Calu3 (cell line): ENCODE measurements around the gene ARHGEF10L. TPM values are rescaled to one million over a fixed set of nuclear protein-coding genes. Genes with fewer than 3 reads are reported as not detected.

ENCODE experiments used
- BruUV-seq: library from RNA; stranded (reverse); fragments of 400-500 nt; replicated peaks from 2 replicates; lab custom pipeline; 2021; lab: Mats Ljungman, UMichigan
- CTCF ChIA-PET: fragments of 300-600 bp; sonication (Branson Sonifier 250); formaldehyde crosslinking; loops from one replicate; lab custom pipeline; 2022; ENCODE audit warnings: antibody characterized with exemption; lab: Charles Lee
- DNase-seq: peaks from one replicate; pipeline ENCODE4 v3.0.0; 2022
- H3K27ac Mint-ChIP-seq: one replicate; pipeline ENCODE4 v1.8.0; 2022; ENCODE audit warnings: mixed read lengths; ENCODE audit not compliant: unreplicated experiment
- H3K27me3 Mint-ChIP-seq: one replicate; pipeline ENCODE4 v1.8.0; 2022; ENCODE audit warnings: mixed read lengths; ENCODE audit not compliant: unreplicated experiment
- H3K36me3 Mint-ChIP-seq: one replicate; pipeline ENCODE4 v1.8.0; 2022; ENCODE audit warnings: mild to moderate bottlenecking, moderate library complexity, mixed read lengths; ENCODE audit not compliant: insufficient read depth, unreplicated experiment
- H3K4me1 Mint-ChIP-seq: one replicate; pipeline ENCODE4 v1.8.0; 2022; ENCODE audit warnings: mild to moderate bottlenecking, low read depth, mixed read lengths; ENCODE audit not compliant: unreplicated experiment
- H3K4me3 Mint-ChIP-seq: one replicate; pipeline ENCODE4 v1.8.0; 2022; ENCODE audit warnings: mild to moderate bottlenecking, low read depth, moderate library complexity, mixed read lengths; ENCODE audit not compliant: unreplicated experiment
- H3K9me3 Mint-ChIP-seq: one replicate; pipeline ENCODE4 v1.8.0; 2022; ENCODE audit warnings: low read depth, mixed read lengths; ENCODE audit not compliant: unreplicated experiment
- intact Hi-C: fragments of 100-400 bp; cut with micrococcal nuclease; formaldehyde crosslinking; loops from one replicate; pipeline ENCODE4 v1.10.0; 2022; ENCODE audit not compliant: unreplicated experiment
- total RNA-seq: library from RNA; stranded (reverse); gene quantifications from 2 replicates; pipeline ENCODE4 v1.2.3, GENCODE V29; 2022
- TF ChIP-seq, protein P1 (sequence below): fragments of 200-600 bp; IDR thresholded peaks from one replicate; pipeline ENCODE4 v1.8.0; 2022; ENCODE audit warnings: antibody characterized with exemption; ENCODE audit not compliant: unreplicated experiment

Gene ARHGEF10L
- total RNA-seq, 1 experiment from 2014 or later, result 20.1 TPM

DNA sequence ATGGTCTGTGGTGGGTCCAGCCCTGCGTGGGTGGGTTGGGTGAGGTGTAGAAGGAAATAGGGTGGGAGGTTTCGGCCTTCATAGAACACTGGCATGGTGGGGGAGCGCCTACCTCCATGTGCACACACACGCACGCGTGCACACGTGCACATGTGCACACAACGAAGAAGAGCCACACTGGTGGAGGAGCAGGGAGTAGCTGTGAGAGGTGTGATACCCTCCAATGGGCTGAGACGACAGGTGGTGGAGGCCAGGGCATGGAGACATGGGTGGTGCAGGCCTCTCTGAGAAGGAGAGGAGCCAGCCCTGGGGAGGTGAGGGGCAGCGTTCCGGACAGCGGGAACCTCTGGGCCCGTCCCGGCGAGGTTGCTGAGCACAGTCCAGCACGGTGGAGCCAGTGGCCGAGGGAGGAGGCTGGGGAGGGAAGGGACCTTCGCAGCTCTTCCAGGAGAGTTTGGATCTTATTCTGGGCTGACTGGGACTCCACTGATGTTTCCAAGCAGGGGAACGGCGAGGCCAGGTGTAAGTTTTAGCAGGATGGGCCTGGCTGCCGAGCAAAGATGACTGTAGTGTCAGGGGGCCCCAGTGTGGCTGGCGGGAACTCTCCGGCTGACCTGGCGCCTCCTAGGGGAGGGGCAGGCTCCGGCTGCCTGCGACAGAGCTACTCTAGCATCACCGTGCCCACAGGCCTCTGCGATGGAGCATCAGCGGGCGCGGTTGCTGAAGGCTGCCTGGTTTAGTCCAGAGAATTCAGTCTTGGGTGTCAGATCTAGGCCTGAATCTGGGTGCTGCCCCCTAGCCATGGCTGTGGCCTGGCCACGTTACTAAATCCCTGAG is 107.2 kb downstream of the ARHGEF10L start:
- Mint-ChIP-seq H3K4me3 (no peak overlapping the region), H3K27me3 (no peaks in the 10 kb centered on the region), H3K9me3 (no peaks in the 10 kb centered on the region), H3K36me3 (peaks cover 6% of the 10 kb centered on the region), H3K27ac (no peak overlapping the region), H3K4me1 (no peaks in the 10 kb centered on the region)
- no TSS peak for BruUV-seq
- intact Hi-C loops, result no loop called here
- CTCF ChIA-PET, result no interaction called here
- no peak for DNase-seq
- TF ChIP-seq, protein P1, sequence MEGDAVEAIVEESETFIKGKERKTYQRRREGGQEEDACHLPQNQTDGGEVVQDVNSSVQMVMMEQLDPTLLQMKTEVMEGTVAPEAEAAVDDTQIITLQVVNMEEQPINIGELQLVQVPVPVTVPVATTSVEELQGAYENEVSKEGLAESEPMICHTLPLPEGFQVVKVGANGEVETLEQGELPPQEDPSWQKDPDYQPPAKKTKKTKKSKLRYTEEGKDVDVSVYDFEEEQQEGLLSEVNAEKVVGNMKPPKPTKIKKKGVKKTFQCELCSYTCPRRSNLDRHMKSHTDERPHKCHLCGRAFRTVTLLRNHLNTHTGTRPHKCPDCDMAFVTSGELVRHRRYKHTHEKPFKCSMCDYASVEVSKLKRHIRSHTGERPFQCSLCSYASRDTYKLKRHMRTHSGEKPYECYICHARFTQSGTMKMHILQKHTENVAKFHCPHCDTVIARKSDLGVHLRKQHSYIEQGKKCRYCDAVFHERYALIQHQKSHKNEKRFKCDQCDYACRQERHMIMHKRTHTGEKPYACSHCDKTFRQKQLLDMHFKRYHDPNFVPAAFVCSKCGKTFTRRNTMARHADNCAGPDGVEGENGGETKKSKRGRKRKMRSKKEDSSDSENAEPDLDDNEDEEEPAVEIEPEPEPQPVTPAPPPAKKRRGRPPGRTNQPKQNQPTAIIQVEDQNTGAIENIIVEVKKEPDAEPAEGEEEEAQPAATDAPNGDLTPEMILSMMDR, result no peak

DNA sequence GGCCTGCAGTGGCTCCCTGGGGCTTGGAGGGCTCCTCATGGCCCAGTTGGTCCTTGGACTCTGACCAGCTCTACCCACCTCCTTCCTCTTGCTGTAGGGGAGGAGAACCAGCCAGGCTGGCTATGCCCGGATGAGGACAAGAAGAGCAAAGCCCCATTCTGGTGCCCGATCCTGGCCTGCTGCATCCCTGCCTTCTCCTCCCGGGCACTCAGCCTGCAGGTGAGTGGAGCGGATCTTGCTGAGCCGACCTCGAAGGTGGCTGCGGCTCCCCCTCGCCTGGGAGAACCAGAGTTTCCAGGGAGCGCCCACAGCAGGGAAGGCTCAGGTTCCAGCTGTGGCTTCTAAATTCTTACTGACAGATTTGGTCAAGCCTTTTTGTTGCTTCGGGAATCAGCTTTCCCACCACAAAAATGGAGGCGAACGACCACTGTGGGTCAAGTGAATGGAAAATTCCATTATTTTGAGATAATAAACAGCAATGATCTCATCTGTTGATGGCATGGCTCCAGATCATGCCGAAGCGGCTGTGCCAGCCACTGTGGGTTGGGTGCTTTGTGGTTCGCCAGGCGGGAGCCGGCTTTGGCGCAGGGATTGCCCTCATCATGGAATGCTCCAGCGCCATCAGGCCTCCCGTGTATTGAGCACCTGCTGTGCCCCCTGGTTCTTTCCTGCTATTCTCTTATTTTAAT is 109.1 kb downstream of the ARHGEF10L start:
- DNase-seq, result no peak
- no peaks in the 10 kb centered on the region for H3K27me3 Mint-ChIP-seq
- CTCF ChIA-PET, result no interaction called here
- no TSS peak for BruUV-seq
- peaks cover 6% of the 10 kb centered on the region for H3K36me3 Mint-ChIP-seq
- H3K4me1 Mint-ChIP-seq, result no peaks in the 10 kb centered on the region
- no peak overlapping the region for H3K27ac Mint-ChIP-seq
- TF ChIP-seq, protein P1, result no peak
- H3K4me3 Mint-ChIP-seq, result no peak overlapping the region
- H3K9me3 Mint-ChIP-seq, result no peaks in the 10 kb centered on the region
- intact Hi-C loops, result no loop called here

DNA sequence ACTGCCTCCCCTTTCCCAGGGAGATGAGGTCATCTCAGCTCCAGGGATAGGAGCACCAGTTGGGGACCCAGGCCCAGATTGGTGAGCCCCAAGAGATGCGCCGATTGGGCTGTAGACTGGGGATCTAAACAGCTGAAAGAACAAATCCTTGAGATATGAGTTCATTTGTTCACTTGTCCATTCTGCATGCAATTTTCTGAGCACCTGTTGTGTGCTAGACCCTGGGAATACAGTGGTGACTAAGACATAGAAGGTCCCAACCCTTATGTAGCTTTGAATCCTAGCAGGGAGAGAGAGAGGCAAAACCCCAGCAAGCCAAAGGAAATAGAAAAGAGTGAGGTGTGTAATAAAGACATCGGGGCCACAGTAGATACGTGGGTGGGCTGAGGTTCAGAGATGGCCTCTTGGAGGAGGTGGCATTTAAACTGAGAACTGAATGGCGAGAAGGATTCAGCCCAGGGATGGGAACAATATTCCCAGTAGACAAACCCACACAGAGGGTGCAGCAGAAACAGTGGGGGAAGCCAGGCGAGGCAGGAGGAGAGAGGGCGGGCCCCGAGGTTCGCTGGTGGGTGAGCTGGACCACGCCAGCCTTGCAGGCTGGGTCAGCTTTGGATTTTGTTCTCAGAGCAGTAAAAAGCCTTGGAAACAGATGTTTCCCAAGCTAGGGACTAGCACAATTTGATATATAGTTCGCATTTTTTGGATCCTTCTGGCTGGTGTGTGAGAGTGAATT is 110.0 kb downstream of the ARHGEF10L start:
- TF ChIP-seq, protein P1, result no peak
- DNase-seq, result no peak
- intact Hi-C loops, result no loop called here
- CTCF ChIA-PET, result no interaction called here
- no peaks in the 10 kb centered on the region for H3K27me3 Mint-ChIP-seq
- no TSS peak for BruUV-seq
- no peak overlapping the region for H3K4me3 Mint-ChIP-seq
- no peaks in the 10 kb centered on the region for H3K9me3 Mint-ChIP-seq
- H3K36me3 Mint-ChIP-seq, result peaks cover 6% of the 10 kb centered on the region
- no peak overlapping the region for H3K27ac Mint-ChIP-seq
- H3K4me1 Mint-ChIP-seq, result no peaks in the 10 kb centered on the region

DNA sequence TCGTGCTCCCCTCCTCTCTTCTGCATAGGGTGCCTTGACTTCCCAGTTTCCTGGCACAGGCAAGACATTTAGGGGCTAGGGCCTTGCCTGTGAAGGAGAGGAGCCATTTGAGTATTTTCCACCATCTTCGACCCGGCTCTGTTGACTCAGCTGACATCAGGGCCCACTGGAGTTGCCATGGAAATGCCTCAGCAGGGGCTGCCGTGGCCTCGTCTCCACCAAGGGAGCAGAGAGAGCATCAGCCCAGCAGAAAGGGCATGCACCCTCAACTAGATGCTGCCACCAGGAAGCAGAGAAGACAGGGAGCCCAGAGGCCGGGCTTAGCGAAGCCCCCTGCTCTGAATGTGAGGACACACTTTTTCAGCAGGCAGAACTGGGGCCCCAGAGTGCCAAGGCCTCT is 113.8 kb downstream of the ARHGEF10L start:
- Mint-ChIP-seq H3K9me3 (no peaks in the 10 kb centered on the region), H3K4me1 (no peaks in the 10 kb centered on the region), H3K4me3 (no peak overlapping the region), H3K36me3 (no peaks in the 10 kb centered on the region), H3K27ac (no peak overlapping the region), H3K27me3 (no peaks in the 10 kb centered on the region)
- no peak for DNase-seq
- intact Hi-C loops, result no loop called here
- CTCF ChIA-PET, result no interaction called here
- TF ChIP-seq, protein P1, result no peak
- BruUV-seq, result no TSS peak
